ENCODE data around the gene RELT.

DNA sequence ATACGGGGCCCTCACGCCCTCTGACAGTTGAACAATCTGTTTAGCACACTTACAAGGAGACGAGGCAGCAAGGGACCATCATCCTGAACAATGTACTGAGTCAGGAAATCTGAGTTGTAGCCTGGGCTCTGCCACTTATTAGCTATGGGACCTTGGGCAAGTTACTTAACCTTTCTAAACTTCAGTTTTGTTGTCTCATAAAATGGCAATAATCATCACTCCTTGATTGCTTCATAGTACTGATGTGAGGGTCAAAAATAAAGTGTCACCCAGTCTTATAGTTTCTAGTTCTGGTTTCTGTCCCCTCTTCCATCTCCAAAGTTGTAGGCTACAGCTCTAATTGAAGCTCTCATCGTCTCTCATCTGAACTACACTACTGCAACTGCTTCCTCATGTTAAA lies 46.7 kb downstream of the RELT start:
- TF ChIP-seq CTCF (IDR thresholded peaks at IDR 0.05): no peak
- TF ChIP-seq ZFX (IDR thresholded peaks at IDR 0.05; ENCODE audit: borderline replicate concordance): no peak
